ENCODE data around the gene MPO.
A peak's percentile ranks its signal among the peaks of the same experiment; 100 is the strongest.

MPO gene

GRCh38 chr17:58264407-58265103, 16.2 kb downstream of the MPO start:
- Histone ChIP-seq H3K27me3 (ENCODE audit: control insufficient read depth, insufficient read depth, low read length) (peaks cover 50% of the 10 kb centered on the region), H3K36me3 (ENCODE audit: insufficient read depth, low read length) (no peaks in the 10 kb centered on the region), H3K4me2 (ENCODE audit: low read length) (no peak overlapping the region), H3K4me3 (ENCODE audit: low read length) (no peak overlapping the region), H3K9me3 (replicated peaks; ENCODE audit: low read length) (no peaks in the 10 kb centered on the region), H3K4me1 (ENCODE audit: control insufficient read depth, insufficient read depth, low read length) (no peaks in the 10 kb centered on the region), H3K9ac (ENCODE audit: low read depth, low read length) (no peak overlapping the region)

- Histone ChIP-seq H3K36me3 (ENCODE audit: insufficient read depth, low read length) (no peaks in the 10 kb centered on the region), H3K9ac (ENCODE audit: low read depth, low read length) (no peak overlapping the region), H3K9me3 (replicated peaks; ENCODE audit: low read length) (no peaks in the 10 kb centered on the region), H3K4me1 (ENCODE audit: control insufficient read depth, insufficient read depth, low read length) (no peaks in the 10 kb centered on the region), H3K4me2 (ENCODE audit: low read length) (no peak overlapping the region), H3K27me3 (ENCODE audit: control insufficient read depth, insufficient read depth, low read length) (peaks cover 56% of the 10 kb centered on the region), H3K4me3 (ENCODE audit: low read length) (no peak overlapping the region)
Observed at GRCh38 chr17:58263773-58264172, 17.0 kb downstream of the MPO start.

GRCh38 chr17:58262149-58262548, 18.6 kb downstream of the MPO start:
- Histone ChIP-seq H3K4me3 (ENCODE audit: low read length) (no peak overlapping the region), H3K9me3 (replicated peaks; ENCODE audit: low read length) (no peaks in the 10 kb centered on the region), H3K27me3 (ENCODE audit: control insufficient read depth, insufficient read depth, low read length) (peaks cover 53% of the 10 kb centered on the region), H3K4me1 (ENCODE audit: control insufficient read depth, insufficient read depth, low read length) (no peaks in the 10 kb centered on the region), H3K9ac (ENCODE audit: low read depth, low read length) (no peak overlapping the region), H3K36me3 (ENCODE audit: insufficient read depth, low read length) (no peaks in the 10 kb centered on the region), H3K4me2 (ENCODE audit: low read length) (no peak overlapping the region)

GRCh38 chr17:58254803-58255202, 25.9 kb downstream of the MPO start:
- H3K9me3 ChIP-seq (replicated peaks; ENCODE audit: low read length): no peaks in the 10 kb centered on the region
- peaks cover 58% of the 10 kb centered on the region for H3K27me3 ChIP-seq (ENCODE audit: control insufficient read depth, insufficient read depth, low read length)
- no peaks in the 10 kb centered on the region for H3K4me1 ChIP-seq (ENCODE audit: control insufficient read depth, insufficient read depth, low read length)
- no peak overlapping the region for H3K9ac ChIP-seq (ENCODE audit: low read depth, low read length)
- no peaks in the 10 kb centered on the region for H3K36me3 ChIP-seq (ENCODE audit: insufficient read depth, low read length)
- H3K4me2 ChIP-seq (ENCODE audit: low read length): no peak overlapping the region
- H3K4me3 ChIP-seq (ENCODE audit: low read length): no peak overlapping the region

GRCh38 chr17:58253082-58253481, 27.7 kb downstream of the MPO start:
- H3K36me3 ChIP-seq (ENCODE audit: insufficient read depth, low read length): no peaks in the 10 kb centered on the region
- no peak overlapping the region for H3K9ac ChIP-seq (ENCODE audit: low read depth, low read length)
- H3K4me2 ChIP-seq (ENCODE audit: low read length): no peak overlapping the region
- H3K9me3 ChIP-seq (replicated peaks; ENCODE audit: low read length): no peaks in the 10 kb centered on the region
- peaks cover 63% of the 10 kb centered on the region for H3K27me3 ChIP-seq (ENCODE audit: control insufficient read depth, insufficient read depth, low read length)
- H3K4me1 ChIP-seq (ENCODE audit: control insufficient read depth, insufficient read depth, low read length): peaks cover 8% of the 10 kb centered on the region
- no peak overlapping the region for H3K4me3 ChIP-seq (ENCODE audit: low read length)

- H3K9me3 ChIP-seq (replicated peaks; ENCODE audit: low read length): no peaks in the 10 kb centered on the region
- peaks cover 71% of the 10 kb centered on the region for H3K27me3 ChIP-seq (ENCODE audit: control insufficient read depth, insufficient read depth, low read length)
- peaks cover 8% of the 10 kb centered on the region for H3K4me1 ChIP-seq (ENCODE audit: control insufficient read depth, insufficient read depth, low read length)
- no peak overlapping the region for H3K4me2 ChIP-seq (ENCODE audit: low read length)
- no peak overlapping the region for H3K9ac ChIP-seq (ENCODE audit: low read depth, low read length)
- no peaks in the 10 kb centered on the region for H3K36me3 ChIP-seq (ENCODE audit: insufficient read depth, low read length)
- no peak overlapping the region for H3K4me3 ChIP-seq (ENCODE audit: low read length)
Observed at GRCh38 chr17:58252141-58252540, 28.6 kb downstream of the MPO start.

- Histone ChIP-seq H3K9ac (ENCODE audit: low read depth, low read length) (no peak overlapping the region), H3K9me3 (replicated peaks; ENCODE audit: low read length) (no peaks in the 10 kb centered on the region), H3K27me3 (ENCODE audit: control insufficient read depth, insufficient read depth, low read length) (peaks cover 81% of the 10 kb centered on the region), H3K36me3 (ENCODE audit: insufficient read depth, low read length) (no peaks in the 10 kb centered on the region), H3K4me3 (ENCODE audit: low read length) (no peak overlapping the region), H3K4me2 (ENCODE audit: low read length) (no peak overlapping the region), H3K4me1 (ENCODE audit: control insufficient read depth, insufficient read depth, low read length) (peaks cover 8% of the 10 kb centered on the region)
Observed at GRCh38 chr17:58250344-58251011, 30.3 kb downstream of the MPO start.

GRCh38 chr17:58249270-58250133, 31.2 kb downstream of the MPO start:
- peaks cover 8% of the 10 kb centered on the region for H3K4me1 ChIP-seq (ENCODE audit: control insufficient read depth, insufficient read depth, low read length)

GRCh38 chr17:58248955-58249269, 31.8 kb downstream of the MPO start:
- Histone ChIP-seq H3K4me3 (ENCODE audit: low read length) (peak overlapping the region; percentile 77), H3K36me3 (ENCODE audit: insufficient read depth, low read length) (no peaks in the 10 kb centered on the region), H3K4me1 (ENCODE audit: control insufficient read depth, insufficient read depth, low read length) (peaks cover 8% of the 10 kb centered on the region), H3K4me2 (ENCODE audit: low read length) (peak overlapping the region; percentile 99), H3K9me3 (replicated peaks; ENCODE audit: low read length) (no peaks in the 10 kb centered on the region), H3K9ac (ENCODE audit: low read depth, low read length) (no peak overlapping the region), H3K27me3 (ENCODE audit: control insufficient read depth, insufficient read depth, low read length) (peaks cover 83% of the 10 kb centered on the region)

More at GRCh38 chr17:58249270-58250133, 31.2 kb downstream of the MPO start:
- Histone ChIP-seq H3K4me2 (ENCODE audit: low read length) (peak overlapping the region; percentile 99), H3K9me3 (replicated peaks; ENCODE audit: low read length) (no peaks in the 10 kb centered on the region), H3K4me3 (ENCODE audit: low read length) (peak overlapping the region; percentile 77), H3K36me3 (ENCODE audit: insufficient read depth, low read length) (no peaks in the 10 kb centered on the region), H3K27me3 (ENCODE audit: control insufficient read depth, insufficient read depth, low read length) (peaks cover 82% of the 10 kb centered on the region), H3K9ac (ENCODE audit: low read depth, low read length) (peak overlapping the region; percentile 48)

GRCh38 chr17:58247511-58248363, 33.0 kb downstream of the MPO start:
- Histone ChIP-seq H3K9me3 (replicated peaks; ENCODE audit: low read length) (no peaks in the 10 kb centered on the region), H3K36me3 (ENCODE audit: insufficient read depth, low read length) (no peaks in the 10 kb centered on the region), H3K4me3 (ENCODE audit: low read length) (no peak overlapping the region), H3K27me3 (ENCODE audit: control insufficient read depth, insufficient read depth, low read length) (peaks cover 85% of the 10 kb centered on the region), H3K4me1 (ENCODE audit: control insufficient read depth, insufficient read depth, low read length) (peaks cover 8% of the 10 kb centered on the region), H3K9ac (ENCODE audit: low read depth, low read length) (no peak overlapping the region), H3K4me2 (ENCODE audit: low read length) (no peak overlapping the region)

GRCh38 chr17:58246781-58247180, 34.0 kb downstream of the MPO start:
- H3K4me1 ChIP-seq (ENCODE audit: control insufficient read depth, insufficient read depth, low read length): peaks cover 8% of the 10 kb centered on the region
- no peak overlapping the region for H3K4me3 ChIP-seq (ENCODE audit: low read length)
- no peak overlapping the region for H3K4me2 ChIP-seq (ENCODE audit: low read length)
- no peak overlapping the region for H3K9ac ChIP-seq (ENCODE audit: low read depth, low read length)
- H3K9me3 ChIP-seq (replicated peaks; ENCODE audit: low read length): no peaks in the 10 kb centered on the region
- H3K36me3 ChIP-seq (ENCODE audit: insufficient read depth, low read length): no peaks in the 10 kb centered on the region
- peaks cover 89% of the 10 kb centered on the region for H3K27me3 ChIP-seq (ENCODE audit: control insufficient read depth, insufficient read depth, low read length)

Data from skeletal muscle satellite cell (primary cell).